HG03439 (cell line): ENCODE measurements around the gene F8A2.
"Not testable (repeated sequence)": the region's sequence is repeated elsewhere in the genome, so short reads cannot be mapped to it uniquely, and the experiment has no call there.

Experiments
- ATAC-seq: cut with Tn5 transposase; IDR thresholded peaks from one replicate; pipeline ENCODE4 v1.9.1; 2021; ENCODE audit warnings: mild to moderate bottlenecking, moderate library complexity; ENCODE audit not compliant: unreplicated experiment

F8A2 gene

DNA sequence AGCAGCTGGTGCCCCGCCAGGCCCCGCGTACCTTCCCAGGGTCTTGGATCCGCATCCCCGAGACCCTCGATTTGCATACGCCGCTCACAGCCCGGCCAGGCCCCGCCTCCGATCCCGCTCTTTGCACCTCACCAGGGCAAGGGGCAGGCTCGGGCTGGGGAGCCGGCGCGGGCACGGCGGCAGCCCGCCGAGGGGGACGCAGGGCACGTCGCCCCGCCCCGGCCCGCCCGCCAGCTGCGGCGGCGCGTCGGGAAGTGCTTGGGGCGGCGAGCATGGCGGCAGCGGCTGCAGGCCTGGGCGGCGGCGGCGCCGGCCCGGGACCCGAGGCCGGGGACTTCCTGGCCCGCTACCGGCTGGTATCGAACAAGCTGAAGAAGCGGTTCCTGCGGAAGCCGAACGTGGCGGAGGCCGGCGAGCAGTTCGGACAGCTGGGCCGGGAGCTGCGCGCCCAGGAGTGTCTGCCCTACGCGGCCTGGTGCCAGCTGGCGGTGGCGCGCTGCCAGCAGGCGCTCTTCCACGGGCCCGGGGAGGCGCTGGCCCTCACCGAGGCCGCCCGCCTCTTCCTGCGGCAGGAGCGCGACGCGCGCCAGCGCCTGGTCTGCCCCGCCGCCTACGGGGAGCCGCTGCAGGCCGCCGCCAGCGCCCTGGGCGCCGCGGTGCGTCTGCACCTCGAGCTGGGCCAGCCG lies at the start of gene F8A2:
Gene F8A2, plus strand, starts transcription at position 253 of the 686 bp plus-strand sequence. Its CDS starts 20 bp downstream, at position 273.
- peak; percentile 78 for ATAC-seq

DNA sequence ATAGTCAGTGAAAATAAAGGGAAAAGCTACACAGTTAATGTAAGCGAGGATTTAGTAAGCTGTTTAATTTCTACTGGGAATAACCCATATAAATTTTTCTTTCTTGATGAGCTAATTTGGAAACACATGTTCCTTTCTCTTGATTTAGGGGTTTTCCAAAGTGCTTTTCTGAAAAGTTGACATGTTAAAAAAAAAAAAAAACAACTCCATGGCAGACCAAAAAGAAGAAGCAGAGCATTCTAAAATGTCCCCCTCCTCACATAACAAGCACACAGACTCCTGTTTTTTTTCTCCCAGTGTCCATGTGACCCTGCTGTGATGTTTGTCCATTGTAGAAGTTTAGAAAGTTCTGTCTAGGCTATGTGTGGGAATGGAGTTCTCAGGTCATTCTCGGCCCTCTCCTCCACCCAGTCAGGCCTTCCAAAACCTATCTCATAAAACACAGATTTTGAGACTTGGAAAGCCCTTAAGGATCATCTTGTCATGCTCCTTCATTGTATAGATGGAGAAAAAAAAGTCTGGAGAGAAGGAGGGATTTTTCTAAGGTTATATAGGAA lies 48.3 kb upstream of the F8A2 start:
- no peak for ATAC-seq

DNA sequence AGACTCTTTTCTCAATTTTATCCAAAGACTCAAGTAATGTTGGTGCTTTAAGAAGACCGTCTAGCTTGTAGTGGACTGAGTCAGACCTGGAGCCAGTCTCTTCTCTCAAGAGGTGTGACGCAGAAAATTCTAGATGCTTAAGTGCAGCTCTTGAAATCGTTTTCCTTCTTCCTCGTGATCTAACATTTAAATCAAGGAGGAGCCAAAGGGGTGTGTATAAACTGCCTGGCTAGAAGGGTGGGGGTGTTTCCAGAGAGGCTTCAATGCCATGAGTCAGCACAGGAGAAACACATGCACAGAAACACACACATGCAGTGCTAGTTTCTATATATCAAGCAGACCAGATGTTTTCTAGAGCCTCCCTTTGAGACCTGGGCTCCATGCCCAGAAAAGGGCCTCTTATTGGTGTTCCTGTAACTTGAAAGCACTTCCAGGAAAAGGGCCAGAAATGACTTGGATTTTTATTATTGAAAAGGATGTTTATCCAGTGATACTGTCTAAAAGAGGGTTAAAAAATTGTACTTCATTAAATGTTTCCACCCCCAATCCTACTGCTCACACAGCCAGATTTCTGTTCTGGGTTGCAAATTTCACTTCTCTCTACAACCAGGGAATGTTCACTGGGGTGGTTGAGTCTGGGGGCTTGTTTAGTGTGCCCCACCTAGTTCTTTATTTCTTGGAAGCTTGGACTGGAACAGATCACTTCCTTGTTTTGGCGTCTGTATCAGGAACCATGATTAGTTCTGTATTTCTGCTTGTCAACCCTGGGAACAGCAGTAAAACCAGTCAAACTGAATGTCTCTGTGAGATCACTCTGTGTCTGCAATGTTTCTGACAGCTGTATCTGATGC lies 47.2 kb upstream of the F8A2 start, which contains the start of gene CLIC2:
Gene CLIC2, minus strand, starts transcription at position 129 of the 851 bp plus-strand sequence. CDS start 187 bp downstream, outside the sequence.
- ATAC-seq = no peak

DNA sequence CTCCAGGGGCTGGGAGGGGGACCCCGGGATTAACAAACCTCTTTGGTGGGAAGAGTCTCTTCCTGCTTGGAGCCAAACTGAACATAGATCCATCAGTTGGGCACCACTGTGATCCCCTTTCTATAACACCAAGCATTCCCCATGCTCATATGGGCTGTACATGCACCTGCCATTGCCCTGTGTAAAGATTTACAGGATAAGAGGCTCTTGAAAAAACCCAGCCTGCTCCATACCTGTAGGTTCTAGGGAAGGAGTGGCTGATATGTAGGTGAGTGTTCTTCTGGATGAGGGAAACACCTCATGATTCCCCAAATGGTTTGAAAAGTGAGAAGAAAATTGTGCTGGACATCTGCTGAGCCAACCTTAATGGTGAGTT lies 46.6 kb upstream of the F8A2 start:
- not testable (repeated sequence) for ATAC-seq

DNA sequence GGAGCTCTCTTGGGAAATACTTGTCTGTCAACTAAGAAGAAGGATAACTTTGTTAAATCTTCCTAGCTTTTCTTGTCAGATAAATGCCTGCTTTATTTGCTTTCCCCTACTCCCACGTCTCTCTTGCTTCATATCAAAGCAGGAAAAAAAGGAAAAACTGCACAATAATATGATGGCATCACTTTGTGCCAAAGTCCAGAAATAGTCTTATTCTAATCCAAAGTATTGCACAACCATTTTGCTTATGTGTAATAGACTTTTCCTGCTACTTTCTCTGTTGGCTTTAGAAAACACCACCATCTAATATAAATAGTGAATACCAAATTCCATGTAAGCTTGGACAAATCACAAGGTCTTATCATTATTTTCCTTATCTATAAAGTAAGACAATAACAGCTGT lies 36.2 kb upstream of the F8A2 start:
- ATAC-seq = not testable (repeated sequence)

DNA sequence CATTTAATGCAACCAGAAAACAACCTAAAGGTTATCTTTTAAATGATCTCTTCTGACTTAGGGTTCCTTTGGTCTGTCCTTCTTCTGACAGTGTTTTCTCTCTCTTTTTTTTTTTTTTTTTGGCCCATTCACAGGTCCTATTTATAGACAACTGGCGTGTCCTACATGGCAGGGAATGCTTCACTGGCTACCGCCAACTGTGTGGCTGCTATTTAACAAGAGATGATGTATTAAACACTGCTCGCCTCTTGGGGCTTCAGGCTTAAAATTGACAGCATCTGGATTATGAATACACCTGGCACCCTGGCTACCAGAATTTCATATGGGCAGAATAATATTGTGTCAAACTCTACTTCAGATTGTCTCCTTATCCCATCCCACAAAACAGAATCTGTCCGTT lies 32.4 kb upstream of the F8A2 start:
- not testable (repeated sequence) for ATAC-seq

DNA sequence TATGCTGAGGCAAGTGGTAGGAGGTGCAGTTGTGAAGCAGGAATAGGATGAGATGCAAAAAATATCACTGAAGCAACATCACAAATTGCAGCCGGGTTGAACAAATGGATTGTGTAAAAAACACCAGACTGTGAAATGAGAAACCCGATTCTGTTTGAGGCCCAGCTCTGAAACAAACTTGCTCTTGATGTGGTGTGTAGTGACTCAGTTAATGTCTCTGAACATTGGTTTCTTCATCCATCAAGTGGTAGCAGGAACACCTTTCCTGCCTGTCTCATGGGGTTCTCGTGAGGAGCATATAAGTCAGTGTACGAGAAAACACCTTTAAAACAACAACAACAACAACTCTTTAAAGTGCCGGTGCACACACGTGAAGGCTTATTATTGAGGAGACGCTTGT lies 18.2 kb upstream of the F8A2 start:
- ATAC-seq = not testable (repeated sequence)

DNA sequence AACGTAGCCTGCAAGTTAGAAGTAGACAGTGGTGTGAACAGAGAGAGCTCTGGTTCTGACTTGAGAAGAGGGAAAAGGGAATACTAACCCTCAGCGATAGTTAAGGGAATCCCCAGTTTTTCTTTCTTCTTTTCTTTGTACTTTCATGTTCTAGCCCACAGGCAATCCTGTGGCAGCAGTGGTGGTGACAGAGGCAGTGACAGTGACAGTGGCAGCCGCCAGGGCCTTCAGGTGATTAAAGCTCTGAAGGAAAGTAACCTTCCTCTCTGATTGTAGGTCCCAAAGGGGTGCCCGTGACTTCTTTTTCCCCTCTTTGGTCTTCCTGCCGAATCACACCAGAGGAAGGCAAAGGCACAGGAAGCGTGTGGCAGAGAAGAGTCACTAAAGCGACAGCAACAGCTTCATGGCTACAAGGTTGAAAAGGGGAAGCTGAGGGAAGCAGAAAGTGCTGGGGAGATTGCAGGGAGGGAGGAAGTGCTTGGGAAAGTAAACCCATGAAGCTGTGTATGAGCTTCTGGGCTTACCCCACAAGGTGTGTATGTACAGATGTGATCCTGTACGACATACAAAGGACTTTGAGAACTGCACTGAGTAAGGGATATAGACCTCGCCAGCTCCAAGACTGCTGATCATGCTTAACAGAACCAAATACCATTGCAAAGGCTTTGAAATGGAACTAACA lies 8.0 kb upstream of the F8A2 start:
- ATAC-seq = not testable (repeated sequence)

DNA sequence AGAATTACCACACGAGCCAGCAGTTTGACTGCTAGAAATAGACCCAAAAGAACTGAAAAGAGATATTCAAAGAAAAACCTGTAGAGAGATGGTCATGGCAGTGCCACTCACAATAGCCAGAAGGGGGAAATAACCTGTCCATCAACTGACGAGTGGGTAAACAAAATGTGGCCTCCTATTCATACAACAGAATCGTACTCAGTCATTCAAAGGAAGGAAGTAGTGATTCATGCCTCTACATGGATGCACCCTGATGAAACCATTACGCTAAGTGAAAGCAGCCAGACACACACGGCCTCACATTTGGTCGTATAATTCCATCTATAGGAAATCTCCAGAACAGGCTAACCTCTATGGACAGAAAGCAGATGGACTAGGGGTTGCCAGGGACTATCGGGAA lies 2.1 kb upstream of the F8A2 start:
- ATAC-seq = not testable (repeated sequence)

DNA sequence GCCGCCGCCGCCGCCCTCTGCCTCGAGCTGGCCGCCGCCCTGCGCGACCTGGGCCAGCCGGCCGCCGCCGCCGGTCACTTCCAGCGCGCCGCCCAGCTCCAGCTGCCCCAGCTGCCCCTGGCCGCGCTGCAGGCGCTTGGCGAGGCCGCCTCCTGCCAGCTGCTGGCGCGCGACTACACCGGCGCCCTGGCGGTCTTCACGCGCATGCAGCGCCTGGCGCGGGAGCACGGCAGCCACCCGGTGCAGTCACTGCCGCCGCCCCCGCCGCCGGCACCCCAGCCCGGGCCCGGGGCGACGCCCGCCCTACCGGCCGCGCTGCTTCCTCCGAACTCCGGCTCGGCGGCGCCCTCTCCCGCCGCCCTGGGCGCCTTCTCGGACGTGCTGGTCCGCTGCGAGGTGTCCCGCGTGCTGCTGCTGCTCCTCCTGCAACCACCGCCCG lies 653 bp downstream of the F8A2 start:
- ATAC-seq = peak; percentile 42

DNA sequence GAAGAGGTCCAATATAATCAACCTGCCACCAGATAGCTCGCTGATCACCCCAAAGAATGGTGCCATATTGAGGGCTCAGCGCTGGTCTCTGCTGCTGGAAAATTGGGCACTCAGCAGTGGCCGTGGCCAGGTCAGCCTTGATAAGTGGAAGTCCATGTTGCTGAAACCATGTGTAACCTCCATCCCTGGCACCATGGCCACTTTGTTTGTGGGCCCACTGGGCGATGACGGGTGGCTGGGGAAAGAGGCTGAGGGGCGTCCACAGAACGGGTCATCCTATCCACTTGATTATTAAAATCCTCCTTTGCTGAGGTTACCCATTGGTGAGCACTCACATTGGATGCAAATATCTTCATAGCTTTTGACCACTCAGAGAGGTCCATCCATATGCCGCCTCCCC lies 7.7 kb downstream of the F8A2 start:
- no peak for ATAC-seq

DNA sequence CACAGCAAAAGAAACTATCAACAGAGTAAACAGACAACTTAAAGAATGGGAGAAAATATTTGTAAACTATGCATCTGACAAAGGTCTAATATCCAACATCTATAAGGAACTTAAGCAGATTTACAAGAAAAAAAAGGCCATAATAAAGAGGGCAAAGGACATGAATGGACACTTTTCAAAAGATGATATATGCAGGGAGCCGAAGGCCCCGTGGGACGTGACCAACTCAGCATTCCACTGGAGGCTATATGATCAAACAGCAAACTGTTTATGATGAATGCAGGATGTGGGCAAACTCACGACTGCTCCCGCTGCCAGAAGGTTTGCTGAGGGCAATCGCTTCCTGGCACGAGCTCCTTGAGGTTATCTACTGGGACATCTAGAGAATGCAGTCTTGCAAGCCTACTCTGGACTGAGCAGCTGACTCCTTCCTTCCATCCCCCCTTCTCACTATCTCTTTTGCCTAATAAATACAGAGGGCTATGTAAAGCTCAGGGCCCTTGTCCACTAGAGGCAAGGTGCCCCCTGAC lies 12.9 kb downstream of the F8A2 start:
- ATAC-seq = not testable (repeated sequence)

DNA sequence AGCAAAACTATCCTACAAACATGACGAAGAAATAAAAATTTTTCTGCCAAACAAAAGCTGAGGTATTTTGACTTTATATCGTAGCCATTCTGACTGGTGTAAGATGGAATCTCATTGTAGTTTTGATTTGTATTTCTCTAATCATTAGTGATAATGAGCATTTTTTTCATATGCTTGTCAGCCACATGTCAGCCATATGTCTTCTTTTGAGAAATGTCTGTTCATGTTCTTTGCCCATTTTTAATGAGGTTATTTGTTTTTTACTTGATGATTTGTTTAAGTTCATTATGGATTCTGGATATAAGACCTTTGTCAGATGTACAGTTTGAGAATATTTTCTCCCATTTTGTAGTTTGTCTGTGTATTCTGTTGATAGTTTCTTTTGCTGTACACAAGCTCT lies 24.5 kb downstream of the F8A2 start:
- ATAC-seq = no peak

DNA sequence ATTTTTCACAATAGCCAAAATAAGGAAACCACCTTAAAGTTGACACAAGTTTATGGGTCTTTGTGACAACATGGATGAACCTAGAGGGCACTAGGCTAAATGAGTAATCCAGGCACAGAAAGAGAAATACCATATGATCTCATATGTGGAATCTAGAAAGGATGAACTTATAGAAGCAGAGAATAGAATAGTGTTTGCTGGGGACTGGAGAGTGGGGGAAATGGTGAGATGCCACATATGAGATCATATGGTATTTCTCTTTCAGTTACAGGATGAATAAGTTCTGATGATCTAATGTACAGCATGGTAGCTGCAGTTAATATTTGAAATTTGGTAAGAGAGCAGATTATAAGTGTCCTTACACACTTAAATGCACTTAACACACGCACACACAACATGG lies 35.9 kb downstream of the F8A2 start:
- ATAC-seq = no peak
